K562 (cell line): ENCODE results near the gene PALS1. TPM values are rescaled to one million over a fixed set of nuclear protein-coding genes. Genes with fewer than 3 reads are reported as not detected.

Experiments used
- ATAC-seq: fragments of 200-7000 bp; cut with Tn5 transposase; 3 replicates; pipeline ENCODE4 v1.9.1; 2020; ENCODE audit warnings: moderate library complexity
- BruUV-seq: library from RNA; stranded (reverse); fragments of 400-500 nt; replicated peaks from 2 replicates; lab custom pipeline; 2021; lab: Mats Ljungman, UMichigan
- CTCF ChIA-PET: fragments of 300-600 bp; formaldehyde crosslinking; extraction: SDS; loops from one replicate; lab custom pipeline; 2021; ENCODE audit warnings: low intra/inter-chr PET ratio; lab: Yijun Ruan, JAX
- POLR2A ChIA-PET: fragments of 300-600, 350-650 bp; sonication (Branson Sonifier 250); formaldehyde crosslinking; extraction: SDS; loops from one replicate; lab custom pipeline; 2021; ENCODE audit warnings: antibody characterized with exemption, inconsistent platforms; lab: Yijun Ruan, JAX
- DNase-seq, 4 experiments: peaks; one replicate each; pipeline versions ENCODE4 v3.0.0 to v3.0.0-alpha.2; 2011 to 2018; ENCODE audit warnings: low spot score in 3 of 4, mixed read lengths in 3 of 4; ENCODE audit errors: extremely low read depth in 1 of 4
- FAIRE-seq: peaks from 2 replicates; lab custom pipeline; 2011; peaks lifted over from hg19 to GRCh38; lab: Jason Lieb, UNC
- H2AFZ ChIP-seq: 2 replicates; pipeline ENCODE4 v1.6.0; 2011; ENCODE audit warnings: low read depth, low read length, control low read depth, inconsistent platforms
- H3K27ac ChIP-seq: fragments of 200-600 bp; 3 replicates; pipeline ENCODE4 v1.8.0; 2011; ENCODE audit warnings: low read depth, mild to moderate bottlenecking, control low read depth, inconsistent platforms, low read length, moderate library complexity, mixed read lengths; ENCODE audit errors: extremely low read depth
- H3K27me3 ChIP-seq, 2 experiments: fragments of 300-600 bp in 1 of 2; 2 replicates in 1 of 2; 3 replicates in 1 of 2; pipeline versions ENCODE4 v1.6.0 to v1.8.0; 2011; ENCODE audit warnings: inconsistent platforms in 2 of 2, low read length in 2 of 2, mild to moderate bottlenecking in 1 of 2, mixed read lengths in 1 of 2, moderate library complexity in 1 of 2; ENCODE audit not compliant: control insufficient read depth in 2 of 2, insufficient read depth in 2 of 2
- H3K36me3 ChIP-seq: fragments of 300-600 bp; 3 replicates; pipeline ENCODE4 v1.8.0; 2011; ENCODE audit warnings: mild to moderate bottlenecking, low read length, inconsistent platforms; ENCODE audit not compliant: control insufficient read depth, insufficient read depth
- H3K4me1 ChIP-seq, 2 experiments: fragments of 200-600 bp in 1 of 2; replicated peaks in 1 of 2; 2 replicates in 1 of 2; 3 replicates in 1 of 2; pipeline versions ENCODE4 v1.5.1 to v1.8.0; 2011; ENCODE audit warnings: inconsistent platforms in 2 of 2, low read length in 2 of 2, mild to moderate bottlenecking in 1 of 2, mixed read lengths in 1 of 2, moderate library complexity in 1 of 2; ENCODE audit not compliant: control insufficient read depth in 2 of 2, insufficient read depth in 2 of 2
- H3K4me2 ChIP-seq: 2 replicates; pipeline ENCODE4 v1.6.1; 2011; ENCODE audit warnings: low read length, control low read depth, inconsistent platforms, mixed read lengths; ENCODE audit not compliant: insufficient read depth
- H3K4me3 ChIP-seq: fragments of 200-600 bp; sonication (generic), shearing (Covaris generic); 2 replicates; pipeline ENCODE4 v1.5.1; 2016; ENCODE audit warnings: control low read depth, inconsistent platforms
- H3K79me2 ChIP-seq: fragments of 200-600 bp; 3 replicates; pipeline ENCODE4 v1.8.0; 2011; ENCODE audit warnings: low read length, inconsistent platforms; ENCODE audit not compliant: control insufficient read depth, insufficient read depth
- H3K9ac ChIP-seq, 2 experiments: 2 replicates each; pipeline versions ENCODE4 v1.6.0 to v1.6.1; 2011; ENCODE audit warnings: low read depth in 2 of 2, low read length in 2 of 2, control low read depth in 1 of 2, inconsistent platforms in 1 of 2, mild to moderate bottlenecking in 1 of 2, mixed read lengths in 1 of 2; ENCODE audit not compliant: insufficient read depth in 1 of 2
- H3K9me1 ChIP-seq: one replicate; pipeline ENCODE4 v1.6.0; 2011; ENCODE audit warnings: inconsistent platforms, mild to moderate bottlenecking, low read length, moderate library complexity; ENCODE audit not compliant: control insufficient read depth, insufficient read depth
- H3K9me3 ChIP-seq: replicated peaks from 2 replicates; pipeline ENCODE4 v1.5.1; 2011; ENCODE audit warnings: low read depth, low read length, inconsistent platforms; ENCODE audit not compliant: control insufficient read depth, insufficient read depth
- H4K20me1 ChIP-seq: replicated peaks from 2 replicates; pipeline ENCODE4 v1.6.1; 2011; ENCODE audit warnings: low read length, inconsistent platforms, mixed read lengths; ENCODE audit not compliant: control insufficient read depth, insufficient read depth
- FOXJ2 ChIP-seq: fragments of 200-800 bp; sonication (Bioruptor generic); IDR thresholded peaks from 2 replicates; pipeline ENCODE4 v1.6.1; 2016; ENCODE audit warnings: missing genetic modification characterization, missing compliant biosample characterization
- KDM1A ChIP-seq, 2 experiments: fragments of 450-650 bp; IDR thresholded peaks; 2 replicates each; pipeline ENCODE4 v1.6.1; 2016; ENCODE audit warnings: mild to moderate bottlenecking in 2 of 2
- PHF21A ChIP-seq: fragments of 450-650 bp; IDR thresholded peaks from 2 replicates; pipeline ENCODE4 v1.6.1; 2017; ENCODE audit warnings: low read depth, borderline replicate concordance
- SMAD3 ChIP-seq: fragments of 450-650 bp; formaldehyde crosslinking; conservative IDR thresholded peaks from 2 replicates; pipeline ENCODE4 v1.4.0; 2020; ENCODE audit warnings: mild to moderate bottlenecking
- TFAM ChIP-seq: fragments of 250-450 bp; sonication (Bioruptor Pico); conservative IDR thresholded peaks from 2 replicates; pipeline ENCODE4 v1.5.0; 2021; ENCODE audit warnings: mild to moderate bottlenecking, moderate library complexity
- ZBTB11 ChIP-seq, 3 experiments: fragments of 200-800 bp in 1 of 3; fragments of 250-450 bp in 1 of 3; fragments of 450-650 bp in 1 of 3; sonication (Bioruptor Pico) in 1 of 3; sonication (Bioruptor generic) in 1 of 3; formaldehyde crosslinking in 1 of 3; IDR thresholded peaks; 2 replicates each; pipeline versions ENCODE4 v1.6.1 to v1.8.0; 2016 to 2022; ENCODE audit warnings: mild to moderate bottlenecking in 2 of 3, missing genetic modification characterization in 2 of 3, missing compliant biosample characterization in 1 of 3, moderate library complexity in 1 of 3
- WGBS: fragments of 100-300 bp; shearing (Covaris generic); methylation state at CpG from one replicate; pipeline ENCODE4 v1.1.6; 2016; ENCODE audit warnings: low coverage, mixed read lengths; ENCODE audit not compliant: insufficient coverage; ENCODE audit errors: missing lambda C conversion rate; 5-methylcytosine and 5-hydroxymethylcytosine counted together
- in situ Hi-C: fragments of 300-500 bp; cut with MboI; formaldehyde crosslinking; loops from 4 replicates; pipeline ENCODE4 v1.15.0; 2018; ENCODE audit warnings: inconsistent platforms, mixed read lengths
- intact Hi-C: fragments of 100-400 bp; cut with micrococcal nuclease; formaldehyde crosslinking; loops from 2 replicates; pipeline ENCODE4 v1.14.2; 2022
- polyA plus RNA-seq, 8 experiments: library from polyadenylated mRNA; depleted of rRNA in 4 of 8; stranded (reverse) in 5 of 8; unstranded in 3 of 8; fragments of >200 nt; fragmentation: Nextera tagmentation in 2 of 8; fragmentation: Illumina TruSeq in 1 of 8; extraction: Ambion mirVana in 2 of 8; extraction: Trizol in 1 of 8; gene quantifications; 2 replicates each; pipeline versions ENCODE4 v1.2.1 to v1.2.3, GENCODE V29; 2011 to 2014; ENCODE audit warnings: inconsistent platforms in 1 of 8, missing spikeins in 1 of 8
- total RNA-seq, 7 experiments: library from RNA; depleted of rRNA in 6 of 7; stranded (reverse); fragments of >200 nt in 6 of 7; fragmentation: Illumina TruSeq in 2 of 7; extraction: Trizol in 2 of 7; gene quantifications; 2 replicates each; pipeline versions ENCODE4 v1.2.1 to v1.2.3, GENCODE V29; 2011 to 2021; ENCODE audit warnings: low replicate concordance in 1 of 7

Gene PALS1
- total and polyA plus RNA-seq, 9 of the 15 experiments (the other 6 are each of a cell fraction or from before 2014, with no cell fraction given), result 4.1 to 9.9 (median 7.2) TPM

DNA sequence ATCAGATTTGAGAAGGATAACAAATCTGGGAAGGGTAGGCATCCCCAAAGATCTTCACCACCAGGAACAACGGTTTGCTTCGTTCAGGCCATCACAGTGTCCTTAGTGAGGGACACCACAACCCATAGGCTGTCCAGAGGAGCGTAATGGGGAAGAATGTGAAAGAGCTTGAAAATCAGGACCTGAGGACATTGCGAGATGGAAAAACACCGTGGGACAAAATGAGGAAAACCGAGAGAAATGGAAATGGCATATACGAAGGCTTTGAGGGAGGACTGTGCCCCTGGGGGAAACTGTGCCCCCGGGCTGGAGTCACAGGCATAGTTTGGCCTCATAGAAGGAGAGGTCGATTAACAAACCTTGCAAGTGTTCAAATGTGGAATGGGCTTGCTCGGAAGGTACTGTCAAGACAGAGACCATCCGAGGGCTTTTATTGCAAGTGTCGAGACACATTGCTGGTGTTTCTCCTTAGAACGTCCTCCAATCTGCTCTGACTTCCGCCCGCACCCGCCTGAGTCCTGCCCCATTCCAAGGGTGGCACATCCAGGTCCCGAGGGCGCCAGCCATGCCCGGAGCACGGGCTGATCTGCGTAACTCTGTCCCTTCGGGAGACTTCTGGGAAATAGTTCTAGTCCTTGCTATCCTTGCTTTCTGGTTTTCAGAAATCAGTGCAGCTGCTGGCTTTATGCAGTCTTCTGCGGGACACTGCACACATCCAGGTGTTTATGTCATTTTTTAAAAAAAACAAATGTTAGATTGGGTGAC lies 885 bp upstream of the PALS1 start:
- intact Hi-C loops, result loop anchor here (5.0 kb wide), 1 partner anchor 117 kb away; the partner anchor contains the start of gene ATP6V1D
- BruUV-seq, result TSS peak; percentile 80
- DNase-seq, result peak in 1 of 4 experiments; percentile 10
- H3K9me3 ChIP-seq, result no peaks in the 10 kb centered on the region
- WGBS, result 12% methylated on average over 14 of the region's 23 CpGs
- H3K4me2 ChIP-seq, result peak overlapping the region; percentile 87
- no peaks in the 10 kb centered on the region for H4K20me1 ChIP-seq
- H3K36me3 ChIP-seq, result no peaks in the 10 kb centered on the region
- in situ Hi-C loops, result no loop called here
- peaks cover 33% of the 10 kb centered on the region for H3K79me2 ChIP-seq
- H3K27me3 ChIP-seq, result no peaks in the 10 kb centered on the region
- ATAC-seq, result peak; percentile 1; the same call in 2 of the 3 replicates
- no peak overlapping the region for H3K27ac ChIP-seq
- H3K9ac ChIP-seq, result peak overlapping the region; percentile 43 to 89; a peak in 3 of 4 replicates
- FAIRE-seq, result peak; percentile 66
- CTCF ChIA-PET, result no interaction called here
- POLR2A ChIA-PET, result interaction anchor here (0.7 to 1.1 kb wide), 3 partner anchors 8 to 270 kb away, joined by 4 to 5 read pairs (median 4); no protein-coding TSS in a partner anchor
- peak overlapping the region; percentile 88 for H2AFZ ChIP-seq
- peaks cover 3 to 6% of the 10 kb centered on the region in 2 experiments; a peak in 2 of 5 replicates for H3K4me1 ChIP-seq
- no peaks in the 10 kb centered on the region for H3K9me1 ChIP-seq
- H3K4me3 ChIP-seq, result peak overlapping the region; percentile 81
- TF ChIP-seq KDM1A (IDR thresholded peaks at IDR 0.05) (peak; percentile 44 to 61; a peak in 2 of 4 replicates), ZBTB11 (CRISPR knock-in tag; IDR thresholded peaks at IDR 0.05) (peak in 1 of 3 experiments; percentile 39; a peak in 2 of 6 replicates), FOXJ2 (tag) (no peak), PHF21A (peak; percentile 84; the same call in 1 of the 2 replicates), SMAD3 (no peak), TFAM (no peak)
